H9 (cell line): ENCODE measurements around the gene ACSF3. TPM values are rescaled to one million over a fixed set of nuclear protein-coding genes. Genes with fewer than 3 reads are reported as not detected.

Experiments
- DNase-seq: peaks from one replicate; pipeline ENCODE4 v3.0.0-alpha.2; 2017
- H2AFZ ChIP-seq: one replicate; pipeline ENCODE4 v1.6.1; 2013; ENCODE audit warnings: mild to moderate bottlenecking, low read length, control low read depth, moderate library complexity
- H2AK5ac ChIP-seq: 2 replicates; pipeline ENCODE4 v1.6.1; 2013; ENCODE audit warnings: low read length, control low read depth, mixed read lengths; ENCODE audit not compliant: insufficient read length
- H2BK120ac ChIP-seq: one replicate; pipeline ENCODE4 v1.6.1; 2013; ENCODE audit warnings: low read depth, mild to moderate bottlenecking, low read length, control low read depth, inconsistent platforms; ENCODE audit not compliant: poor library complexity, severe bottlenecking
- H2BK12ac ChIP-seq: 2 replicates; pipeline ENCODE4 v1.6.1; 2013; ENCODE audit warnings: low read length, control low read depth, mixed read lengths, low read depth; ENCODE audit not compliant: insufficient read length
- H2BK15ac ChIP-seq: 2 replicates; pipeline ENCODE4 v1.6.1; 2013; ENCODE audit warnings: low read depth, low read length, control low read depth
- H2BK20ac ChIP-seq: one replicate; pipeline ENCODE4 v1.6.1; 2013; ENCODE audit warnings: low read depth, mild to moderate bottlenecking, low read length, control low read depth, inconsistent platforms; ENCODE audit not compliant: poor library complexity, severe bottlenecking
- H2BK5ac ChIP-seq: 2 replicates; pipeline ENCODE4 v1.6.1; 2013; ENCODE audit warnings: low read length, control low read depth, mixed read lengths; ENCODE audit not compliant: insufficient read length
- H3K14ac ChIP-seq: 2 replicates; pipeline ENCODE4 v1.6.1; 2013; ENCODE audit warnings: low read length, control low read depth; ENCODE audit not compliant: insufficient read depth
- H3K18ac ChIP-seq: 2 replicates; pipeline ENCODE4 v1.6.1; 2013; ENCODE audit warnings: low read depth, mild to moderate bottlenecking, mixed read lengths, low read length, control low read depth; ENCODE audit not compliant: insufficient read length
- H3K23ac ChIP-seq: 2 replicates; pipeline ENCODE4 v1.6.1; 2013; ENCODE audit warnings: low read length, control low read depth, mixed read lengths, low read depth; ENCODE audit not compliant: insufficient read length
- H3K23me2 ChIP-seq: 2 replicates; pipeline ENCODE4 v1.6.1; 2013; ENCODE audit warnings: low read depth, mild to moderate bottlenecking, mixed read lengths, low read length, control low read depth; ENCODE audit not compliant: insufficient read length, poor library complexity, severe bottlenecking
- H3K27ac ChIP-seq: 2 replicates; pipeline ENCODE4 v1.5.1; 2013; ENCODE audit warnings: low read length, control low read depth, mixed read lengths, low read depth; ENCODE audit not compliant: insufficient read length
- H3K27me3 ChIP-seq: 2 replicates; pipeline ENCODE4 v1.6.1; 2013; ENCODE audit warnings: low read length, control low read depth, inconsistent platforms; ENCODE audit not compliant: insufficient read depth
- H3K4ac ChIP-seq: 2 replicates; pipeline ENCODE4 v1.6.1; 2013; ENCODE audit warnings: low read depth, mild to moderate bottlenecking, control low read depth, inconsistent platforms, low read length, moderate library complexity
- H3K4me1 ChIP-seq: 2 replicates; pipeline ENCODE4 v1.6.1; 2013; ENCODE audit warnings: low read length, control low read depth, inconsistent platforms; ENCODE audit not compliant: insufficient read depth
- H3K4me2 ChIP-seq: 2 replicates; pipeline ENCODE4 v1.6.1; 2013; ENCODE audit warnings: low read length, control low read depth, mixed read lengths; ENCODE audit not compliant: insufficient read length, insufficient read depth
- H3K56ac ChIP-seq: 2 replicates; pipeline ENCODE4 v1.6.1; 2013; ENCODE audit warnings: low read depth, mild to moderate bottlenecking, mixed read lengths, low read length, control low read depth; ENCODE audit not compliant: insufficient read length
- H3K79me1 ChIP-seq: 2 replicates; pipeline ENCODE4 v1.6.1; 2013; ENCODE audit warnings: low read depth, mild to moderate bottlenecking, moderate library complexity, low read length, control low read depth, inconsistent platforms; ENCODE audit not compliant: insufficient read depth, poor library complexity, severe bottlenecking
- H3K79me2 ChIP-seq: 2 replicates; pipeline ENCODE4 v1.6.1; 2013; ENCODE audit warnings: low read length, control low read depth, inconsistent platforms; ENCODE audit not compliant: insufficient read depth
- H3K9ac ChIP-seq: 2 replicates; pipeline ENCODE4 v1.6.1; 2013; ENCODE audit warnings: low read length, control low read depth, mixed read lengths; ENCODE audit not compliant: insufficient read length; ENCODE audit errors: extremely low read depth
- H3K9me3 ChIP-seq: one replicate; pipeline ENCODE4 v1.6.1; 2013; ENCODE audit warnings: low read depth, low read length, inconsistent platforms; ENCODE audit not compliant: control insufficient read depth
- H3T11ph ChIP-seq: one replicate; pipeline ENCODE4 v1.6.1; 2013; ENCODE audit warnings: mild to moderate bottlenecking, low read length, control low read depth, inconsistent platforms
- H4K20me1 ChIP-seq: one replicate; pipeline ENCODE4 v1.6.1; 2013; ENCODE audit not compliant: control insufficient read depth, insufficient read length, insufficient read depth
- H4K5ac ChIP-seq: 2 replicates; pipeline ENCODE4 v1.6.1; 2013; ENCODE audit warnings: low read depth, mild to moderate bottlenecking, mixed read lengths, low read length, control low read depth; ENCODE audit not compliant: insufficient read length
- H4K8ac ChIP-seq: replicated peaks from 2 replicates; pipeline ENCODE4 v1.6.1; 2013; ENCODE audit warnings: low read length, control low read depth, mixed read lengths, low read depth; ENCODE audit not compliant: insufficient read length
- H4K91ac ChIP-seq: 2 replicates; pipeline ENCODE4 v1.6.1; 2013; ENCODE audit warnings: low read depth, mild to moderate bottlenecking, moderate library complexity, mixed read lengths, low read length, control low read depth; ENCODE audit not compliant: insufficient read length
- H3K27ac Mint-ChIP-seq, 3 experiments: 2 replicates in 2 of 3; 3 replicates in 1 of 3; pipeline ENCODE4 v1.8.0; 2020 to 2021; ENCODE audit warnings: mixed read lengths in 3 of 3, mild to moderate bottlenecking in 1 of 3, moderate library complexity in 1 of 3
- H3K27me3 Mint-ChIP-seq: 2 replicates; pipeline ENCODE4 v1.8.0; 2021; ENCODE audit warnings: low read depth, mild to moderate bottlenecking, moderate library complexity, mixed read lengths
- H3K36me3 Mint-ChIP-seq, 3 experiments: 2 replicates in 2 of 3; 3 replicates in 1 of 3; pipeline ENCODE4 v1.8.0; 2020 to 2021; ENCODE audit warnings: low read depth in 3 of 3, mixed read lengths in 3 of 3; ENCODE audit not compliant: insufficient read depth in 1 of 3
- H3K4me1 Mint-ChIP-seq, 2 experiments: 2 replicates each; pipeline ENCODE4 v1.8.0; 2020; ENCODE audit warnings: mixed read lengths in 2 of 2
- H3K4me3 Mint-ChIP-seq, 2 experiments: 2 replicates in 1 of 2; 3 replicates in 1 of 2; pipeline ENCODE4 v1.8.0; 2020 to 2021; ENCODE audit warnings: mild to moderate bottlenecking in 2 of 2, mixed read lengths in 2 of 2, moderate library complexity in 1 of 2
- H3K9me3 Mint-ChIP-seq, 2 experiments: 2 replicates in 1 of 2; 3 replicates in 1 of 2; pipeline ENCODE4 v1.8.0; 2020; ENCODE audit warnings: mild to moderate bottlenecking in 2 of 2, mixed read lengths in 2 of 2, moderate library complexity in 1 of 2
- CTCF ChIP-seq: fragments of 200-600 bp; sonication (generic); conservative IDR thresholded peaks from 3 replicates; pipeline ENCODE4 v1.8.0; 2021; ENCODE audit warnings: antibody characterized with exemption, mild to moderate bottlenecking
- WGBS: extraction: QIAGEN DNeasy Blood & Tissue Kit; methylation state at CpG from one replicate; pipeline ENCODE4 v1.1.7; 2013; ENCODE audit warnings: missing lambda C conversion rate, low lambda C conversion rate, mixed read lengths; ENCODE audit not compliant: insufficient read length; ENCODE audit errors: extremely low coverage; 5-methylcytosine and 5-hydroxymethylcytosine counted together
- total RNA-seq: library from RNA; stranded (reverse); gene quantifications from 2 replicates; pipeline ENCODE4 v1.2.1, GENCODE V29; 2021

The ACSF3 gene
- total RNA-seq, 1 experiment from 2014 or later = 31.3 TPM

GRCh38 chr16:89200124-89200849 is 106.6 kb downstream of the ACSF3 start, which contains the start of gene SLC22A31:
SLC22A31 (minus strand) TSS chr16:89200537; CDS start chr16:89200501, 36 bp downstream.
- no peak within 1 kb of the TSS for H3K18ac ChIP-seq
- H3K14ac ChIP-seq = no peak within 1 kb of the TSS; the same call in 1 of the 2 replicates
- H3K27me3 ChIP-seq = peaks cover 7% of the 10 kb centered on the region; the same call in 1 of the 2 replicates
- H3K4me1 ChIP-seq = no peaks in the 10 kb centered on the region
- no peak within 1 kb of the TSS for H4K8ac ChIP-seq
- H3K79me2 ChIP-seq = no peaks in the 10 kb centered on the region
- no peak within 1 kb of the TSS for H3K23ac ChIP-seq
- H2BK120ac ChIP-seq = no peak within 1 kb of the TSS
- no peak within 1 kb of the TSS for H2BK15ac ChIP-seq
- H3K27ac ChIP-seq = no peak within 1 kb of the TSS
- no peak within 1 kb of the TSS for H2BK12ac ChIP-seq
- peaks cover 6 to 11% of the 10 kb centered on the region in 2 experiments; a peak in 2 of 4 replicates for H3K4me1 Mint-ChIP-seq
- peak; percentile 42 for DNase-seq
- no CpG with 5 or more reads among the region's 28 CpGs for WGBS
- TF ChIP-seq CTCF = no peak
- peak within 1 kb of the TSS; percentile 39 for H3K4me2 ChIP-seq
- no peaks in the 10 kb centered on the region for H3K9me3 ChIP-seq
- H3K27ac Mint-ChIP-seq = no peak within 1 kb of the TSS
- no peak within 1 kb of the TSS for H4K5ac ChIP-seq
- H4K20me1 ChIP-seq = no peaks in the 10 kb centered on the region
- H2BK5ac ChIP-seq = no peak within 1 kb of the TSS
- peaks cover 8% of the 10 kb centered on the region for H3K23me2 ChIP-seq
- no peak within 1 kb of the TSS for H4K91ac ChIP-seq
- no peak within 1 kb of the TSS for H3K56ac ChIP-seq
- H3K36me3 Mint-ChIP-seq = no peaks in the 10 kb centered on the region; a peak in 1 of 7 replicates
- H3K27me3 Mint-ChIP-seq = peaks cover 54% of the 10 kb centered on the region
- H3K79me1 ChIP-seq = no peaks in the 10 kb centered on the region
- H3K9ac ChIP-seq = no peak within 1 kb of the TSS
- H3K4me3 Mint-ChIP-seq = peak within 1 kb of the TSS; percentile 58 to 79
- peaks cover 5 to 6% of the 10 kb centered on the region in 2 experiments; a peak in 2 of 5 replicates for H3K9me3 Mint-ChIP-seq
- no peak within 1 kb of the TSS for H2AFZ ChIP-seq
- H3K4ac ChIP-seq = no peak within 1 kb of the TSS
- H2AK5ac ChIP-seq = no peak within 1 kb of the TSS
- no peak within 1 kb of the TSS for H3T11ph ChIP-seq
- no peak within 1 kb of the TSS for H2BK20ac ChIP-seq
